ENCODE data around the gene SASH1.

GRCh38 chr6:148328876-148329555 is 13.6 kb upstream of the SASH1 start:
- TF ChIP-seq, protein P1, sequence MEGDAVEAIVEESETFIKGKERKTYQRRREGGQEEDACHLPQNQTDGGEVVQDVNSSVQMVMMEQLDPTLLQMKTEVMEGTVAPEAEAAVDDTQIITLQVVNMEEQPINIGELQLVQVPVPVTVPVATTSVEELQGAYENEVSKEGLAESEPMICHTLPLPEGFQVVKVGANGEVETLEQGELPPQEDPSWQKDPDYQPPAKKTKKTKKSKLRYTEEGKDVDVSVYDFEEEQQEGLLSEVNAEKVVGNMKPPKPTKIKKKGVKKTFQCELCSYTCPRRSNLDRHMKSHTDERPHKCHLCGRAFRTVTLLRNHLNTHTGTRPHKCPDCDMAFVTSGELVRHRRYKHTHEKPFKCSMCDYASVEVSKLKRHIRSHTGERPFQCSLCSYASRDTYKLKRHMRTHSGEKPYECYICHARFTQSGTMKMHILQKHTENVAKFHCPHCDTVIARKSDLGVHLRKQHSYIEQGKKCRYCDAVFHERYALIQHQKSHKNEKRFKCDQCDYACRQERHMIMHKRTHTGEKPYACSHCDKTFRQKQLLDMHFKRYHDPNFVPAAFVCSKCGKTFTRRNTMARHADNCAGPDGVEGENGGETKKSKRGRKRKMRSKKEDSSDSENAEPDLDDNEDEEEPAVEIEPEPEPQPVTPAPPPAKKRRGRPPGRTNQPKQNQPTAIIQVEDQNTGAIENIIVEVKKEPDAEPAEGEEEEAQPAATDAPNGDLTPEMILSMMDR (IDR thresholded peaks at IDR 0.05), result no peak
- no peak for TF ChIP-seq POLR2A (IDR thresholded peaks at IDR 0.05)
